Germinal center (tissue), 1 donor: ENCODE results near the gene SLC37A1.
"Not testable (repeated sequence)": the region's sequence is repeated elsewhere in the genome, so short reads cannot be mapped to it uniquely, and the experiment has no call there.

Source experiments
- DNase-seq: peaks from one replicate; pipeline ENCODE4 v3.0.0; 2012; ENCODE audit warnings: mixed read lengths, low spot score

SLC37A1 gene

DNA sequence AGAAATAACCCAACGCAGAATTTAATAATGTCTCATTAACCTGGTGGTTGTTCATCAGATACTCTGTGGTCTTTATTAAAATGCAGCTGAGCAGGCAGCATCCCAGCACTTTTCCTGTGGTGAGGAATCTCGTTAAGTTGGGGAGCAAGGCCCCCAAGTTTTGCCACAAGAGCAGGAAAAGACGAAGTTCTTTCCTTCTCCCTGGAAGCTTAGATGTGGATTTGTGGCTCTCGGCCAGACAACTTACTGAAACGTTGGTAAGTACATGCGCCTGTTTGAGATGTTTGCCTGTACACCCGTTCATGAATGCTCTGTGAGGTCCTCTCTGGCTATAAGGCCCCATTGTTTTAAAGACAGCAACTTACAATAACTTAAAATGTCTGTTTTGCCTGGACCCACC lies 105.5 kb downstream of the SLC37A1 start:
- DNase-seq, result no peak

DNA sequence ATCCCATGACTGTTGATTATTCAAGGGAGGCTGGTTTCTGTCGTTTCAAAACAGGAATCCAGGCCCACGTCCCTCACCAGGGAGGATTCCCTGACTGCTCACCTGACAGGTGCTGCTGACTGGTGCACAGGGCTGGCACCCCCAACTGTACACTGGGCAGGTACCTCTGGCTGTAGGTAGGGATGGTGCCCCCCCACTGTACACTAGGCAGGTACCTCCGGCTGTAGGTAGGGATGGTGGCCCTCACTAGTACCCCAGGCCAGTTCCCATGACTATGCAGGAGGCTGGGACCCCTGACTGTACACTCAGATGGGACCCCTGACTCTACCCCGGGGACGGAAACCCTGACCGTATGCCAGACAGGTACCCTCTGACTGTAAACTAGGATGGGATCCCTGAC lies 106.2 kb downstream of the SLC37A1 start:
- DNase-seq, result no peak

GRCh38 chr21:42621166-42621818 lies 107.6 kb downstream of the SLC37A1 start:
- DNase-seq, result no peak

DNA sequence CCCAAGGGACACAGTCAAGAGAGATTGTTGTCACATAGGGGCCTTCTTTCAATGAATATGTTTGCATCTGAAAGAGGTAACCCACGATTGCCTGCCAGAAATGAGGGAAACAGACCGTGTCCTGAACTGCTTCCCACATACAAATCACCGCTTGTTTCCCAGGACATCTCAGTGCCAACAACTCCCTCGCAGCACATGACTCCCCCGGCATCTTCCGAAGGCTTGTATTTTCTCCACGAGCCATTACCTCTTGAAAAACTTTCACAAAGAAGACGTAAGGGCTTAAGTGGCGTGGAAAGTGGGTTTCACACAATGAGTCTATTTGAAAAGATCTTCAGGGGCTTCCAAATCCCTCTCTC lies 108.1 kb downstream of the SLC37A1 start:
- DNase-seq, result no peak

GRCh38 chr21:42622284-42622683 lies 108.6 kb downstream of the SLC37A1 start:
- no peak for DNase-seq

DNA sequence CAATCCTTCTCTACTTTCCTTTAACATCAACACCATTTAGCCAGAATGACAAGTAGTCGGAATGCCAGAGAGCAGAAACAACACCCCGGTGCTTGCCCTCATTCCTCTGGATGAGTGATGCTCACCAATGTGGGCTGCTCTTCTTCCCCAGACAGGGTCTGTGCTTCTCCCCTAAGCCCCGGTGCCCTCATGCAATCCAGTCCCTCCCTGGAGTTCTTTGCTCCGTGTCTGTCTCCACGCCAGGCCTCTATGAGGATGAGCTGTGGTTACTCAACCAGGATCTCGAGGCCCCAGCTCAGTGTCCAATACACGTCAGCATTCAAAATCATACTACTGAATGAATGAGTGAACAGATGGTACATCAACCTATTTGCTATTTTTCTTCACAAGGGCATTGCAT lies 110.0 kb downstream of the SLC37A1 start:
- no peak for DNase-seq

GRCh38 chr21:42624095-42624790 lies 110.6 kb downstream of the SLC37A1 start:
- DNase-seq, result no peak

DNA sequence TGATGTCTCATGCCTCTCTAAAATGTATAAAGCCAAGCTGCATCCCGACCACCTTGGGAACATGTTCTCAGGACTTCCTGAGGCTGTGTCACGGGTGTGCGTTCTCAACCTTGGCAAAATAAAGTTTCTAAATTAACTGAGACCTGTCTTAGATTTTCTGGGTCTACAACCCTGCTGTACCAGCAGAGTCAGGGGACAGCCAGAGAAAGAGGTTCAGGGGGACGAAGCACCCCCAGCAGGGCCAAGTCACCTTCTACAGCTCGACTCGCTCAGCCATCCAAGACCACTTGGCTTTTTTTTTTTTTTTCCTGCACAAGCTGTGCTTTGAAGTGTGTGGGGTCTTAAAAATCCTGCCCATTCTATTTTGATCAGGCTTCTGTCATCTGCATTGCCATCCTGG lies 111.3 kb downstream of the SLC37A1 start:
- DNase-seq, result no peak

DNA sequence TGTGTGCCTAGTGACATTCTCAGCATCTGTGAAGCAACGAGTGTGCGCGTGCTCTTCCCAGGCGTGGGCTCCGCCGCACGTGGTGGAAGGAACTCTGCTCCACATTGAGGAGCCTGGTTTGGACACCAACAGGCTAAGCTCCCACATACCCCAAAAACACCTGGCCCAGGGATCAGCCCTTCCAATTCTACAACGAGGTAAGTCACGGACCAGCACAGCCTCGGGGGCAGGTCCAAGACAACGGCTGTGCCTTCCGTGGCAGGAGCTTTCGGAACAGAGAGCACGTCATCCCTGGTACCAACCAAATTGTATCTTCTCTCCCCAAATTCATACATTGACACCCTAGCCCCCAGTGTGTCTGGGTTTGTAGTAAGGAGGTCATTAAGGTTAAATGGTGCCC lies 112.5 kb downstream of the SLC37A1 start:
- DNase-seq, result no peak

DNA sequence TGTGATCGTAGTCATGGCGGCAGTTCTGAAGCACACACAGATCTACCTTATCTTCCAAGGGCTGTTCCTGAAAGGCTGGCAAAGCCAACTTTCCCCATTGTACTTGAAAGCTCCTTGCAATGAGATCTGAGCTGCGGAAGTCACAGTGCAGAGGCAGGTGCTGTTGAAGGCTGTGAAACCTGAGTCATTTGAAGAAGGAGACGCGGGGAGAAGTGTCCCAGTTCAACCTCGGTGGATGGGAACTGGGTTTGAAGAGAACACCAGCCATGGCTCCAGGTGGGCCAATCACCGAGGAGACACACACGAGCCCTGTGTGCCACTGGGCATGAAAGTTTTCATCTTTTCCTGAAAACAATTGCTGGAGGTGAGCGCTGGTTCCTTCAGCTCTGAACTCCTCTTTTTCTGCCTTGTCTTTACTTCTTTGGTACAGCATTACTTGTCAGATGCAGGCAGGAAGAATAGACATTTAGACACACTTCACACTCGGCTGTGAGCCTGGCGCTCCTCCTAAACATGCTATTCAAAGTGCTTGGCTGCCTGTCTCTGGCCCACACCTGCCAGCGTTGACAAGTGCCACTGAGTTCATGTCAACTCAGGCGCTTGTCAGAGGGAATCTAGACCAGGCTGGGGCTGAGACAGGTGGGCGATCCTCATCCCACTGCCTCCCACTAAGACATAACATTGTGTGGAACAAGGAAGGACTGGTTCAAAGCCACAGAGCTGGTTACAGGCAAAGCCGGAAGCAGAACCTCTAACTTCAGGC lies 114.1 kb downstream of the SLC37A1 start:
- DNase-seq, result no peak

- DNase-seq, result not testable (repeated sequence)
Observed at GRCh38 chr21:42628466-42629061, 114.9 kb downstream of the SLC37A1 start.

DNA sequence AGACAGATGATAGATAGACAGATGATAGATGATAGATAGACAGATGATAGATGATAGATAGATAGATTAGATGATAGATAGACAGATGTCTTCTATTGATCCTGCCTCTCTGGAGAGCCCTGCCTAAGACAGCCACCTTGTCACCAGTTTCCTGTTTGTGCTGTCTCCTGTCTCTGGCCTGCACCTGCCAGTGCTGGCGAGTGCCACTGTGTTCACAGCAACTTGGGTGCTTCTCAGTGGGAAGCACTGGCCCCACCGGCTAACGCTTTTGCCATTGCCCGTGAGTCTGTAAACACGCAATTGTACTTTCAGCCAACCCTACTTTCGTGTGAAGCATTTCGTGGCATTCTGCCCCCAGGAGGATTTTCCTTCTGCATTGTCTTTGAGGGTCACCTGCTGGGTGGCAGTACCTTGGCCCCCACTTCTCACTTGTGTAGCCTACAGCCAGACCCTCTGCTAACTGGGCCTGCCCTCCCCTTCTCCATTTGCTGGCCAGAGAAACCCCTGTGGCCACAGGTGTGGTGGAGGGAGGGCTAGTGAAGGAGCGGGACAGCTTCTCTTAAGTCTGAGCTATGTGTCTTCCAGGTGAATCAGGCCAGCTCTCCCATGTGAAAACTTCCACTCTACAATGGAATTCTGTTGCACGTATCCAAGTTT lies 116.4 kb downstream of the SLC37A1 start:
- DNase-seq, result no peak

DNA sequence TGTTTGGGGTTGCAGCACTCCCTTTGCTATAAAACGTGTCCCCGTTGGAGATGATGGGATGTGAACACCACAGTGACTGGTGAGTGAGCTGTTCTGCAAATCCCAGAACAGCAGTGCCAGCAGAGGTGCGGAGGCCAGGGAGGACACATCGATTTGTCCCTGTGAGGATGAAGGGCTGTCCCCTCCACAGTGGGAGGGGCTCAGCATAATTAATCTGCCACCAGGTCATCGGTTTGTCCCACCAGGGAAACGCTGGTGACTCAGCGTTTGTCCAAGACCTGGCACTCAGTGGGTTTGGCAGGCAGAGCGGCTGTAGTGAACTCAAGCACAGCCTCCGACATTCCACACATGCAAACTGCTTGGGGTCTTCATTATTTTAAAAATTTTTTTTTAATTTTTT lies 117.0 kb downstream of the SLC37A1 start:
- no peak for DNase-seq
